SU-DHL-6 (cell line): ENCODE measurements around the gene CD2.

Source experiments
- H2AFZ ChIP-seq: fragments of 200-600 bp; sonication (generic); 2 replicates; pipeline ENCODE4 v1.6.1; 2014; ENCODE audit warnings: low read depth, mild to moderate bottlenecking, moderate library complexity, mixed read lengths, antibody characterized with exemption, low read length; ENCODE audit not compliant: severe bottlenecking
- H3F3A ChIP-seq: fragments of 200-600 bp; shearing (Covaris generic); 2 replicates; pipeline ENCODE4 v1.6.0; 2016; ENCODE audit warnings: antibody characterized with exemption, mild to moderate bottlenecking; ENCODE audit not compliant: insufficient read depth
- H3K27ac ChIP-seq: fragments of 200-600 bp; sonication (generic); 2 replicates; pipeline ENCODE4 v1.5.1; 2016; ENCODE audit warnings: low read depth, mild to moderate bottlenecking, low read length, moderate library complexity, mixed read lengths
- H3K27me3 ChIP-seq: fragments of 200-600 bp; sonication (generic), shearing (Covaris generic); 2 replicates; pipeline ENCODE4 v1.6.0; 2014; ENCODE audit warnings: mild to moderate bottlenecking, low read length
- H3K36me3 ChIP-seq: fragments of 200-600 bp; sonication (generic); 2 replicates; pipeline ENCODE4 v1.6.1; 2014; ENCODE audit warnings: mild to moderate bottlenecking, low read length, mixed read lengths
- H3K4me2 ChIP-seq: fragments of 300-600, 200-600 bp; shearing (Covaris generic), sonication (generic); 2 replicates; pipeline ENCODE4 v1.6.0; 2014; ENCODE audit warnings: low read length, low read depth, mild to moderate bottlenecking; ENCODE audit not compliant: poor library complexity, severe bottlenecking
- H3K4me3 ChIP-seq: fragments of 200-600 bp; sonication (generic); 2 replicates; pipeline ENCODE4 v1.5.1; 2014; ENCODE audit warnings: antibody characterized with exemption, low read length, mild to moderate bottlenecking, mixed read lengths; ENCODE audit not compliant: insufficient read depth, poor library complexity, severe bottlenecking
- H3K79me2 ChIP-seq: fragments of 200-600 bp; sonication (generic); 2 replicates; pipeline ENCODE4 v1.6.1; 2014; ENCODE audit warnings: mild to moderate bottlenecking, low read length, moderate library complexity; ENCODE audit not compliant: insufficient read depth
- H3K9ac ChIP-seq: fragments of 200-600 bp; sonication (generic); 2 replicates; pipeline ENCODE4 v1.7.0; 2014; ENCODE audit warnings: mild to moderate bottlenecking, low read length
- H3K9me2 ChIP-seq: fragments of 200-600 bp; sonication (generic); replicated peaks from 2 replicates; pipeline ENCODE4 v1.6.1; 2014; ENCODE audit warnings: low read length; ENCODE audit not compliant: insufficient read depth
- H3K9me3 ChIP-seq: fragments of 200-600 bp; sonication (generic); 2 replicates; pipeline ENCODE4 v1.6.1; 2014; ENCODE audit warnings: low read length, mixed read lengths; ENCODE audit not compliant: insufficient read depth
- H4K20me1 ChIP-seq: fragments of 200-600 bp; sonication (generic); 2 replicates; pipeline ENCODE4 v1.6.1; 2014; ENCODE audit warnings: low read depth, mild to moderate bottlenecking, antibody characterized with exemption, low read length, moderate library complexity, mixed read lengths
- CTCF ChIP-seq: fragments of 200-600 bp; sonication (generic); IDR thresholded peaks from one replicate; pipeline ENCODE4 v1.5.1; 2017; ENCODE audit warnings: antibody characterized with exemption, mild to moderate bottlenecking, low read length, moderate library complexity; ENCODE audit not compliant: insufficient read depth, poor library complexity, severe bottlenecking
- EZH2phosphoT487 ChIP-seq: fragments of 200-600 bp; sonication (generic), shearing (Covaris generic); conservative IDR thresholded peaks from 2 replicates; pipeline ENCODE4 v1.6.1; 2018; ENCODE audit warnings: mild to moderate bottlenecking, antibody characterized with exemption, low read length, moderate library complexity, mixed read lengths

The CD2 gene

GRCh38 chr1:116740746-116741145 is 13.5 kb upstream of the CD2 start:
- Histone ChIP-seq H3K27me3 (no peaks in the 10 kb centered on the region), H3K9me2 (no peaks in the 10 kb centered on the region), H3K27ac (no peak overlapping the region), H4K20me1 (no peaks in the 10 kb centered on the region), H3K79me2 (no peaks in the 10 kb centered on the region), H3K4me2 (no peak overlapping the region), H3K9me3 (peaks cover 19% of the 10 kb centered on the region; the same call in 1 of the 2 replicates), H2AFZ (no peak overlapping the region), H3K4me3 (no peak overlapping the region), H3K36me3 (no peaks in the 10 kb centered on the region), H3F3A (no peaks in the 10 kb centered on the region), H3K9ac (no peak overlapping the region)
- TF ChIP-seq EZH2phosphoT487: no peak
- TF ChIP-seq CTCF: no peak

- H3K9me3 ChIP-seq: peaks cover 23% of the 10 kb centered on the region; the same call in 1 of the 2 replicates
- no peak overlapping the region for H3K4me2 ChIP-seq
- H4K20me1 ChIP-seq: no peaks in the 10 kb centered on the region
- H3K79me2 ChIP-seq: no peaks in the 10 kb centered on the region
- no peaks in the 10 kb centered on the region for H3K27me3 ChIP-seq
- H3F3A ChIP-seq: no peaks in the 10 kb centered on the region
- H2AFZ ChIP-seq: no peak overlapping the region
- H3K9ac ChIP-seq: no peak overlapping the region
- H3K36me3 ChIP-seq: no peaks in the 10 kb centered on the region
- H3K27ac ChIP-seq: no peak overlapping the region
- H3K9me2 ChIP-seq: no peaks in the 10 kb centered on the region
- no peak overlapping the region for H3K4me3 ChIP-seq
- no peak for TF ChIP-seq CTCF
- TF ChIP-seq EZH2phosphoT487: no peak
These were observed 12.2 kb upstream of the CD2 start for GRCh38 chr1:116741836-116742565.

GRCh38 chr1:116743535-116743934 is 10.7 kb upstream of the CD2 start:
- no peak overlapping the region for H2AFZ ChIP-seq
- H3K27me3 ChIP-seq: no peaks in the 10 kb centered on the region
- H3K36me3 ChIP-seq: no peaks in the 10 kb centered on the region
- no peak overlapping the region for H3K27ac ChIP-seq
- TF ChIP-seq EZH2phosphoT487 (no peak), CTCF (no peak)
- no peak overlapping the region for H3K4me3 ChIP-seq
- H3K79me2 ChIP-seq: no peaks in the 10 kb centered on the region
- peaks cover 36% of the 10 kb centered on the region; the same call in 1 of the 2 replicates for H3K9me3 ChIP-seq
- no peak overlapping the region for H3K9ac ChIP-seq
- H4K20me1 ChIP-seq: no peaks in the 10 kb centered on the region
- H3F3A ChIP-seq: no peaks in the 10 kb centered on the region
- H3K4me2 ChIP-seq: no peak overlapping the region
- H3K9me2 ChIP-seq: no peaks in the 10 kb centered on the region
